Measurements from ENCODE around the gene DTNA.

Gene DTNA

GRCh38 chr18:34771958-34772357 lies 61.9 kb downstream of the DTNA start:
- DNase-seq (ENCODE audit: low read depth in 2 of 2), result no peak

DNA sequence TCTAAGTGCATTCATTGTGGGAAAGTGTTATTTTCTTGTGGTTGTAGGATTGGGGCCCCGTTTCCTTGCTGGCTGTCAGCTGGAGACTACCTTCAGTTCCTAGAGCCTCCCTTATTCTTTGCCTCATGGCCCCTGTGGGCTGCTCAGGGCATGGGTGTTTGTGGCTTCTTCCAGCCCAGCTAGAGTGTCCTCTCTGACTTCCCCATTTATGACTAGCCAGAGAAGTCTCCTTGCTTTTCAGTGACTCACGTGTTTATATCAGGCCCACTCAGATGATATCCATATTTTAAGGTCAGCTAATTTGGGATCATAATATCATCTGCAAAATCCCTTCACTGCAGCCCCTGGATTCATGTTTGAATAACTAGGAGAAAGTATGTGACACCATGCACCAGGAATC lies 62.8 kb downstream of the DTNA start:
- no peak for DNase-seq (ENCODE audit: low read depth in 2 of 2)

GRCh38 chr18:34773378-34773777 lies 63.3 kb downstream of the DTNA start:
- DNase-seq (ENCODE audit: low read depth in 2 of 2), result no peak

DNA sequence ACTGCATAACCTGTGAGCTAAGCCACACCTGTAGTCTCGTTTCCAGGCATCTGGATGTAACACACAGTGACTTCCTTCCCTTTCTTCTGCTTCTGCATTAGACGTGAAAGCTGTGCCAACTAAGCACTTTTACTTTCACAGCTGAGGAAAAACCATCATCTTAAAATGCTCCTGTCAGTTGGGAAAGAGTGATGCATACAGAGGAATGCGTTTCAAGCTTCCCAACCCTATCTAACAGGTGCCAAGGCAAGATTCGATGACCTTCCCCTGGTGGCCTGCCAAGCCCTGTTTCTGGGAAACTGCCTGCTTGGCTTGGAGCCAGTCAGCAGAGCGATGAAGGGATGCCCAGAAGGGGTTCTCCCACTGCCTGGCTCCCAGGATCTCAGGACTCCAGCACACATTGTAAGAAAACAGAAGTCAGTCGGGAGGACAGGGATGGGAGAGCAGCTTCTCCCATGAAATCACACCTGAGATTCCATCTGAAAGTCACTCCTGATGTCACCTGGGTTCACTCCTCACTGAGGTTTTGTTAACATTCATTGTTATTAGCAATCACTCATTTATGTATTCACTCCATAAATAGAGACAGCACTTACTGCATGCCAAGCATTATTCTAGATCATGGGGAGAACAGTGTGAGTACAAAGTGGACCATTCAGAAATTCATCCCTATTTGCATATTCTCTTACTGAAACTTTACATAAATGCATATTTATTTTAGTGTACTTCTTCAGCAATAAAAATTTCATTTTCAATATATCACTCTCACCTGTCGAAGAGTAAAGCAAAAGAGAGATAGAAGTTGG lies 64.1 kb downstream of the DTNA start:
- DNase-seq (ENCODE audit: low read depth in 2 of 2), result no peak

- no peak for DNase-seq (ENCODE audit: low read depth in 2 of 2)
Measured at GRCh38 chr18:34775461-34775860, 65.4 kb downstream of the DTNA start.

GRCh38 chr18:34779112-34779511 lies 69.0 kb downstream of the DTNA start:
- DNase-seq (ENCODE audit: low read depth in 2 of 2), result no peak

DNA sequence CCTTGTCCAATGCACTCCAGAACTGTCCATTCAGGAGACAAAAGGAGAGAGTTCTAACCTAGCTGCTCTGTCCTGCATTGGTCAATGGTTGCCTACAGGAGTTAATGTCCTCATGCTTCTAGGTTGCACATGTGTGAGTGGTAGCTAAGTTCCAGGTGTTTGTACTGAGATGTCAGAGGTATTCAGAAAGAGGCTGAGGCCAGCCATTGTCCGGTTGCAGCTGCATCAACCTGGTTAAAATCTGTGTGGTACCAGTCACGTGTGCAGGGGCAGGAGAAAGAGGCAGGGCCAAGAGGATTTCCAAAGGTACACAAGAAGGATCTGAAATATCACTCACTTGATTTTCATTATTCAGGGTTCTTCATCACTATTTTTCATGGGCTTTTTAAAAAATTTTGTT lies 70.8 kb downstream of the DTNA start:
- no peak for DNase-seq (ENCODE audit: low read depth in 2 of 2)

- DNase-seq (ENCODE audit: low read depth in 2 of 2), result no peak
Measured at GRCh38 chr18:34783501-34783900, 73.4 kb downstream of the DTNA start.

GRCh38 chr18:34786162-34786741 lies 76.2 kb downstream of the DTNA start:
- DNase-seq (ENCODE audit: low read depth in 2 of 2), result no peak

GRCh38 chr18:34787931-34788532 lies 77.9 kb downstream of the DTNA start:
- peak in 1 of 2 donors; percentile 5 for DNase-seq (ENCODE audit: low read depth in 2 of 2)

- DNase-seq (ENCODE audit: low read depth in 2 of 2), result no peak
Measured at GRCh38 chr18:34789768-34790344, 79.8 kb downstream of the DTNA start.

DNA sequence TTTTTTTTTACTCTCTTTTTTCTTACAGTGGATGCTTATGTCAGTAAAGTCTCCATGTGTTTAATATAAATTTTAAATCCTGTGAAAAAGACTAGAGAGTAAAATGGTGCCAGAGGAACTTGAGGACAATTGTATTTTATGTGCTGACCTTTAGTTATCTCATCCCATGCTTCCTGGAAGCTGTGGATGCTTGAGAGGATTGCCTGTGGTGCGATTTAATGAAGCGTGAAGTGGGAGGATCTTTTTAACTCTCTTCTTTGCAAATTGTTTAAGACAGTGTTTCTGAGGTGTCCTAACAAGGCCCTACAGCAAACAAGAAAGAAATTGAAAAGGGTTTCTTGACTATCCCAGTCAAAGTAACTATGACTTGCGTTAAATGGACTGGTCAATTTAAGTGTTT lies 84.2 kb downstream of the DTNA start:
- DNase-seq (ENCODE audit: low read depth in 2 of 2), result no peak

GRCh38 chr18:34795070-34795732 lies 85.1 kb downstream of the DTNA start:
- DNase-seq (ENCODE audit: low read depth in 2 of 2), result no peak

DNA sequence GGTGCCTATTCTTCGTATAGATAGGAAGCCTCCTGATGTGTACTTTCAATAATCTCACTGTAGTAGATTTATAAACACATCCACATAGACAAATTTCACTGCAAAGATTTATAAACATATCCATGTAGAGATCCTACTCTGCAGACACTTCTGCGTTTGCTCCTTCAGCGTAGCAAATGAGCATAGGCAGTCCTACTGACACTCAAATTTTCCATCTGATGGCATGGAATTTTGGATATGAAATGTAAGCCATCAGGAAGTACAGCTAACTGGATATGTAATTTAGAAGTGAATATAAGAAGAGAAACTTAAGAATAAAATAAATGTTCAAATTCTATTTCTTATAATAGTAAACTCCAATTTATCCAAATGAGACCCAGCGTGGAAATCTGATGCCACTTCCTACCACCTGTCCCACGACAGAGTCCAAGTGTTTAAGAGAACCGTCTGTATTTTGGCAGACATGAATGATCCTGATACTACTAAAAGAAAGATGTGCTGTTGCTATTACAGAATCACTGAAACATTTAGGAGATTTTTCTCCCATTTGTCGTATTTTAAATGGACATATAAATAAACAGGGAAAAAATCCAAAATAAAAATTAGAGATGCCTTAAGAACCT lies 86.0 kb downstream of the DTNA start:
- DNase-seq (ENCODE audit: low read depth in 2 of 2), result no peak

DNA sequence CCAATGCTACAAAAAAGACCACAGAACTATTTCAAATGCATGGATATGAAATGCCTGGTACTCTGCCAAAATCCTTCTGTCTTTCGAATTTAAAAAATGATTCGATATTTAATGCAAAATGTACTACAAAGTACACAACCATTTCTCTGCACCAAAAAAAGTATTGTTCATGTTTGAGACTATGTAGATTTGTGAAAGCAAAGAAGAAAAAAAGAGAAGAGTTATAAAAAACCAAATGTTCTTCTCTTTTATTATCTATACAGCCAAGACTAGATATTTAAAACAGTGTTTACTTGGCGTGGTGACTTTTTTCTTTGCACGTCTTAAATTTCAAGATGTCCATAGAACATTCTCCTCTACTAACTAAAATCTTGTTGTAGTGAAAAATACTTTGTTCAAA lies 89.2 kb downstream of the DTNA start:
- DNase-seq (ENCODE audit: low read depth in 2 of 2), result no peak

- DNase-seq (ENCODE audit: low read depth in 2 of 2), result no peak
Measured at GRCh38 chr18:34800381-34800780, 90.3 kb downstream of the DTNA start.

- DNase-seq (ENCODE audit: low read depth in 2 of 2), result no peak
Measured at GRCh38 chr18:34801774-34802173, 91.7 kb downstream of the DTNA start.

DNA sequence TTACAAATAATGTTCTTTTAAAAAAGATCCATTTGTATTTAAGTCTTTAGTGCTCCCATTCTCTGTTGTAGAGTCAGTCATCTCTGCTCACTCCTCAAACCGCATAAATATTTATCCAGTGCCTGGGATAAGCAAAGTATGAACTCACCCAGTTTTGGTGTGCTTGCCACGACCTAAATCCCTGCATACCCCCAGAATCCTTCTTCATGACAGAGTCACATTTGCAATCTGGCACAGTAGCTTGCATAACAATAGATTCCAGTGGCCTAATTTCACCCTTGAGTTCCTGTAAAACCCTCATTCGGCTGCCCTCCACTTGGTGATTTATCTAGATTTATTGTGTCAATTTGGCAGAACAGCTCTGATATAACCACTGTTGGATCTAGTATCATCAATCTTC lies 92.9 kb downstream of the DTNA start:
- DNase-seq (ENCODE audit: low read depth in 2 of 2), result no peak

- no peak for DNase-seq (ENCODE audit: low read depth in 2 of 2)
Measured at GRCh38 chr18:34803877-34804400, 93.8 kb downstream of the DTNA start.

DNA sequence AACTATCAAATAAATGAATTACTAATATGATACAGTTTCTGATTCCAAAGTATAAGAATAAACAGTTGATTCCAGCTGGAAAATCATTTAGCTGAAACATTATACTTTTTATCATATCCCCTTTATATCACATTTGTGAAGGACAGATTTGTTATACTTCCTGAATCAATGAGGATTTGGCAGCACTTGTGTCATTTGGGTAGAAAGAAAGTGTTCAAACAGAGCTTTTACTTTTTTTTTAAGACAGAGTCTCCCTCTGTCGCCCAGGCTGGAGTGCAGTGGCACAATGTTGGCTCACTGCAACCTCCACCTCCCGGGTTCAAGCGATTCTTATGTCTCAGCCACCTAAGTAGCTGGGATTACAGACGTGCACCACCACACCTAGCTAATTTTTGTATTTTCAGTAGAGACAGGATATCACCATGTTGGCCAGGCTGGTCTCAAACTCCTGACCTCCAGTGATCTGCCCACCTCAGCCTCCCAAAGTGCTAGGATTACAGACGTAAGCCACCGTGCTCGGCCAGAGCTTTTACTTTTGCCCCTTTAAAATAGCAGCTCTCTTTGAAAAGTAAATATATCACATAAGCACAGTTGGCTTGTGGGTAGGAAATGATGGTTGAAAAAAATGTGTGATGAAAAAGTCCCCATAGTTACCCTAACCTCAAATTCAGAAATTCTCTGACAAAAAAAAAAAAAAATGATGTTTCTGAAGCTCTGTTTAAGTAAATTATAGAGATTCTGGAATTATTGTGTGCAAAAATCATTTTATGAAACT lies 95.2 kb downstream of the DTNA start:
- DNase-seq (ENCODE audit: low read depth in 2 of 2), result no peak

DNA sequence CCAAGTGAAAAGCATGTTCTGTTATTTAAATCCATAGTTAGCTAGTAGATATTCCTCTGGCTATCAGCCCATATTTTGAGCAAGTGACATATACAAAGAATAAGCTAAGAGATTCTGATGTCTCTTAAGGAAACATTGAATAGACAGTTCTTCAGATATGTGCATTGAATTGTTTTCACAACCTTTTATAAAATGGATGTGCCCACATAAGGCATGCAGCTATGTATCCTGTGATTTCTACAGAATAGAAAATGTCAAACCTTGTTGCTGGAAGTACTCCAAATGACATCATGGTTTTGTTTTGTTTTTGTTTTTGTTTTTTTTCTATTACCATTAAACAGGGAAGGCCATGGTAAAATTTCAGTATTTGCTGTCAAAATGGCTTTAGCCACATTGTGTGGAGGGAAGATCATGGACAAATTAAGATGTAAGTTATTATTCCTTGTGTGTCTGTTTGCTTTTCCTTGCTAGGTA lies 95.8 kb downstream of the DTNA start:
- DNase-seq (ENCODE audit: low read depth in 2 of 2), result no peak
